Hematopoietic multipotent progenitor cell treated with erythropoietin and hydrocortisone succinate and interleukin-3 and kit ligand, for 6 days (in vitro differentiated cells): ENCODE data around the gene TMEM163.

Experiments
- DNase-seq: peaks from one replicate; pipeline ENCODE4 v3.0.0-alpha.2; 2015

TMEM163 gene

GRCh38 chr2:134721596-134721995 lies 2.8 kb upstream of the TMEM163 start:
- no peak for DNase-seq

- DNase-seq = no peak
These were observed 580 bp downstream of the TMEM163 start for GRCh38 chr2:134718023-134718816.

GRCh38 chr2:134717286-134718022 lies 1.3 kb downstream of the TMEM163 start:
- DNase-seq = no peak

GRCh38 chr2:134716721-134717243 lies 2.0 kb downstream of the TMEM163 start:
- no peak for DNase-seq

- DNase-seq = no peak
These were observed 2.7 kb downstream of the TMEM163 start for GRCh38 chr2:134715932-134716643.

- DNase-seq = no peak
These were observed 4.6 kb downstream of the TMEM163 start for GRCh38 chr2:134714228-134714627.

- no peak for DNase-seq
These were observed 5.2 kb downstream of the TMEM163 start for GRCh38 chr2:134713606-134714005.

GRCh38 chr2:134713176-134713575 lies 5.6 kb downstream of the TMEM163 start:
- peak; percentile 18 for DNase-seq

GRCh38 chr2:134712736-134713135 lies 6.1 kb downstream of the TMEM163 start:
- peak; percentile 37 for DNase-seq

- DNase-seq = peak; percentile 27
These were observed 6.5 kb downstream of the TMEM163 start for GRCh38 chr2:134712299-134712698.

GRCh38 chr2:134711692-134712091 lies 7.1 kb downstream of the TMEM163 start:
- DNase-seq = no peak

- no peak for DNase-seq
These were observed 11.5 kb downstream of the TMEM163 start for GRCh38 chr2:134707330-134707676.

- DNase-seq = peak; percentile 73
These were observed 12.0 kb downstream of the TMEM163 start for GRCh38 chr2:134706587-134707329.

GRCh38 chr2:134705861-134706586 lies 12.8 kb downstream of the TMEM163 start:
- DNase-seq = peak; percentile 14

- no peak for DNase-seq
These were observed 14.6 kb downstream of the TMEM163 start for GRCh38 chr2:134704173-134704572.

- DNase-seq = no peak
These were observed 15.4 kb downstream of the TMEM163 start for GRCh38 chr2:134703426-134703825.

- no peak for DNase-seq
These were observed 18.1 kb downstream of the TMEM163 start for GRCh38 chr2:134700730-134701129.

- no peak for DNase-seq
These were observed 24.4 kb downstream of the TMEM163 start for GRCh38 chr2:134694411-134694810.

GRCh38 chr2:134693359-134694330 lies 25.2 kb downstream of the TMEM163 start:
- no peak for DNase-seq

GRCh38 chr2:134692499-134692898 lies 26.3 kb downstream of the TMEM163 start:
- DNase-seq = peak; percentile 16
